ENCODE data around the gene CDC20.
A peak's percentile ranks its signal among the peaks of the same experiment; 100 is the strongest.
"Not testable (repeated sequence)": the region's sequence is repeated elsewhere in the genome, so short reads cannot be mapped to it uniquely, and the experiment has no call there.

The CDC20 gene

GRCh38 chr1:43367904-43368645 lies 9.3 kb downstream of the CDC20 start, which contains the start of gene ELOVL1:
Gene ELOVL1 (minus strand): TSS chr1:43368011. CDS start chr1:43365609, 2,402 bp downstream.
- Histone ChIP-seq H3K4me1 (ENCODE audit: low read depth, poor library complexity, severe bottlenecking) (peaks cover 13% of the 10 kb centered on the region), H3K9ac (peak within 1 kb of the TSS; percentile 87), H3K4me3 (IDR thresholded peaks at IDR 0.05; ENCODE audit: insufficient read depth, low read depth, low read length) (peak within 1 kb of the TSS; percentile 85), H2AFZ (ENCODE audit: low read depth) (peak within 1 kb of the TSS; percentile 52), H3K79me2 (ENCODE audit: insufficient read depth, low read depth) (peaks cover 19% of the 10 kb centered on the region; the same call in 1 of the 2 replicates), H3K4me2 (peak within 1 kb of the TSS; percentile 96), H3K27me3 (ENCODE audit: insufficient read depth, low read depth) (no peaks in the 10 kb centered on the region), H3K27ac (peak within 1 kb of the TSS; percentile 62), H3K36me3 (ENCODE audit: insufficient read depth) (no peaks in the 10 kb centered on the region), H4K20me1 (ENCODE audit: insufficient read depth) (no peaks in the 10 kb centered on the region)
- 0 out of 2 replicates have a peak, but pooled peaks have one; percentile 14 for TF ChIP-seq CTCF (conservative IDR thresholded peaks at IDR 0.05; ENCODE audit: low read depth, low read length)

- H3K4me1 ChIP-seq (ENCODE audit: low read depth, poor library complexity, severe bottlenecking): peaks cover 13% of the 10 kb centered on the region
- no peak for TF ChIP-seq CTCF (conservative IDR thresholded peaks at IDR 0.05; ENCODE audit: low read depth, low read length)
- no peaks in the 10 kb centered on the region for H3K27me3 ChIP-seq (ENCODE audit: insufficient read depth, low read depth)
- H3K4me3 ChIP-seq (IDR thresholded peaks at IDR 0.05; ENCODE audit: insufficient read depth, low read depth, low read length): peak overlapping the region; percentile 81
- H3K36me3 ChIP-seq (ENCODE audit: insufficient read depth): no peaks in the 10 kb centered on the region
- peak overlapping the region; percentile 73; the same call in 1 of the 2 replicates for H3K9ac ChIP-seq
- no peaks in the 10 kb centered on the region for H4K20me1 ChIP-seq (ENCODE audit: insufficient read depth)
- peak overlapping the region; percentile 62 for H3K27ac ChIP-seq
- peak overlapping the region; percentile 83 for H3K4me2 ChIP-seq
- peaks cover 19% of the 10 kb centered on the region; the same call in 1 of the 2 replicates for H3K79me2 ChIP-seq (ENCODE audit: insufficient read depth, low read depth)
- peak overlapping the region; percentile 47; the same call in 1 of the 2 replicates for H2AFZ ChIP-seq (ENCODE audit: low read depth)
These were observed 9.9 kb downstream of the CDC20 start for GRCh38 chr1:43368646-43369020.

- not testable (repeated sequence) for H3K4me2 ChIP-seq; H3K36me3 ChIP-seq (ENCODE audit: insufficient read depth); H3K4me3 ChIP-seq (IDR thresholded peaks at IDR 0.05; ENCODE audit: insufficient read depth, low read depth, low read length); H4K20me1 ChIP-seq (ENCODE audit: insufficient read depth); H3K27me3 ChIP-seq (ENCODE audit: insufficient read depth, low read depth); H3K9ac ChIP-seq; H3K27ac ChIP-seq; H2AFZ ChIP-seq (ENCODE audit: low read depth)
- H3K4me1 ChIP-seq (ENCODE audit: low read depth, poor library complexity, severe bottlenecking): peaks cover 13% of the 10 kb centered on the region
- H3K79me2 ChIP-seq (ENCODE audit: insufficient read depth, low read depth): peaks cover 19% of the 10 kb centered on the region; the same call in 1 of the 2 replicates
These were observed 11.0 kb downstream of the CDC20 start for GRCh38 chr1:43369779-43370178.

GRCh38 chr1:43370564-43370963 lies 11.8 kb downstream of the CDC20 start:
- no peaks in the 10 kb centered on the region for H3K27me3 ChIP-seq (ENCODE audit: insufficient read depth, low read depth)
- H3K4me1 ChIP-seq (ENCODE audit: low read depth, poor library complexity, severe bottlenecking): peaks cover 13% of the 10 kb centered on the region
- H3K9ac ChIP-seq: no peak overlapping the region
- no peaks in the 10 kb centered on the region for H4K20me1 ChIP-seq (ENCODE audit: insufficient read depth)
- H3K27ac ChIP-seq: no peak overlapping the region
- no peak overlapping the region for H2AFZ ChIP-seq (ENCODE audit: low read depth)
- H3K79me2 ChIP-seq (ENCODE audit: insufficient read depth, low read depth): peaks cover 19% of the 10 kb centered on the region; the same call in 1 of the 2 replicates
- TF ChIP-seq CTCF (conservative IDR thresholded peaks at IDR 0.05; ENCODE audit: low read depth, low read length): no peak
- no peaks in the 10 kb centered on the region for H3K36me3 ChIP-seq (ENCODE audit: insufficient read depth)
- H3K4me3 ChIP-seq (IDR thresholded peaks at IDR 0.05; ENCODE audit: insufficient read depth, low read depth, low read length): no peak overlapping the region
- H3K4me2 ChIP-seq: no peak overlapping the region

GRCh38 chr1:43372172-43372571 lies 13.4 kb downstream of the CDC20 start:
- Histone ChIP-seq H3K4me2 (no peak overlapping the region), H3K4me3 (IDR thresholded peaks at IDR 0.05; ENCODE audit: insufficient read depth, low read depth, low read length) (no peak overlapping the region), H3K9ac (no peak overlapping the region), H3K27me3 (ENCODE audit: insufficient read depth, low read depth) (no peaks in the 10 kb centered on the region), H3K27ac (no peak overlapping the region), H3K79me2 (ENCODE audit: insufficient read depth, low read depth) (peaks cover 11% of the 10 kb centered on the region; the same call in 1 of the 2 replicates), H3K4me1 (ENCODE audit: low read depth, poor library complexity, severe bottlenecking) (peaks cover 5% of the 10 kb centered on the region), H2AFZ (ENCODE audit: low read depth) (no peak overlapping the region), H4K20me1 (ENCODE audit: insufficient read depth) (no peaks in the 10 kb centered on the region), H3K36me3 (ENCODE audit: insufficient read depth) (no peaks in the 10 kb centered on the region)
- TF ChIP-seq CTCF (conservative IDR thresholded peaks at IDR 0.05; ENCODE audit: low read depth, low read length): no peak
